BJ (cell line): Measurements from ENCODE around the gene CLASP1. TPM values are rescaled to one million over a fixed set of nuclear protein-coding genes. Genes with fewer than 3 reads are reported as not detected.
A peak's percentile ranks its signal among the peaks of the same experiment; 100 is the strongest.

Experiments used
- CTCF ChIA-PET: fragments of 350-600 bp; formaldehyde crosslinking; extraction: SDS; loops from one replicate; lab custom pipeline; 2021; ENCODE audit warnings: antibody characterized with exemption, inconsistent platforms; lab: Yijun Ruan, JAX
- POLR2A ChIA-PET: fragments of 300-600 bp; sonication (Branson Sonifier 250); formaldehyde crosslinking; extraction: SDS; loops from one replicate; lab custom pipeline; 2021; ENCODE audit warnings: antibody characterized with exemption; lab: Charles Lee
- DNase-seq: peaks from one replicate; pipeline ENCODE4 v3.0.0-alpha.2; 2011; ENCODE audit warnings: low read depth
- H3K27me3 ChIP-seq: 2 replicates; pipeline ENCODE4 v1.6.0; 2011; ENCODE audit warnings: low read length; ENCODE audit not compliant: control insufficient read depth, insufficient read depth
- H3K36me3 ChIP-seq: 2 replicates; pipeline ENCODE4 v1.5.1; 2011; ENCODE audit warnings: low read length; ENCODE audit not compliant: control insufficient read depth, insufficient read depth
- H3K4me3 ChIP-seq: 2 replicates; pipeline ENCODE4 v1.5.1; 2011; ENCODE audit warnings: low read depth, mild to moderate bottlenecking, control low read depth, low read length
- CTCF ChIP-seq: IDR thresholded peaks from 2 replicates; pipeline ENCODE4 v1.5.1; 2011; ENCODE audit warnings: low read depth, mild to moderate bottlenecking, control low read depth, inconsistent platforms, low read length, moderate library complexity; ENCODE audit not compliant: insufficient read depth
- polyA plus RNA-seq: library from polyadenylated mRNA; depleted of rRNA; stranded (reverse); fragments of >200 nt; gene quantifications from 2 replicates; pipeline ENCODE4 v1.2.3, GENCODE V29; 2011

The CLASP1 gene
- polyA plus RNA-seq, 1 experiment = 7.1 TPM

- no peaks in the 10 kb centered on the region for H3K36me3 ChIP-seq
- H3K27me3 ChIP-seq = no peaks in the 10 kb centered on the region
- H3K4me3 ChIP-seq = no peak overlapping the region
- CTCF ChIA-PET = interaction anchor here (0.8 to 1.1 kb wide), 3 partner anchors 10 to 73 kb away, joined by 3 to 4 read pairs (median 3); no protein-coding TSS in a partner anchor
- DNase-seq = no peak
- POLR2A ChIA-PET = interaction anchor here (0.6 kb wide), 1 partner anchor 28 kb away, joined by 6 read pairs; no protein-coding TSS in a partner anchor
- no peak for TF ChIP-seq CTCF
Measured at GRCh38 chr2:121475811-121476571, 173.3 kb downstream of the CLASP1 start.

DNA sequence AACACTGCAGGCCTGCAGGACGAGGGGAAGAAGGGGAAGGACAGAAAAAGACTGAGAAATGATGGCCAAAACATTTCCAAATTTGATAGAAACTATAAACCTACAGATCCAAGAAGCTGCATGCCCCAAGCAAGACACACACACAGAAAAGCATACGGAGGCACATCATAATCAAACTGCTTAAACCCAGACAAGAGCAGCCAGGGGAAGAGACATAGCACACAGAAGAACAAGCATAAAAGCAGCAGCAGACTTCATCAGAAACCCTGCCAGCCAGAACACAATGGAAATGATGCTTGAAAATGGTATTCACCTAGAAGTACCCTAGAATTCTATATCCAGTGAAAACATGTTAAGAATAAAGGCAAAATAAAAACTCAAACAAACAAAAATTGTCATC, 175.8 kb downstream of the CLASP1 start:
- no peak for TF ChIP-seq CTCF
- ChIA-PET POLR2A (no interaction called here), CTCF (no interaction called here)
- no peak overlapping the region for H3K4me3 ChIP-seq
- H3K36me3 ChIP-seq = peaks cover 10% of the 10 kb centered on the region
- no peak for DNase-seq
- no peaks in the 10 kb centered on the region for H3K27me3 ChIP-seq

DNA sequence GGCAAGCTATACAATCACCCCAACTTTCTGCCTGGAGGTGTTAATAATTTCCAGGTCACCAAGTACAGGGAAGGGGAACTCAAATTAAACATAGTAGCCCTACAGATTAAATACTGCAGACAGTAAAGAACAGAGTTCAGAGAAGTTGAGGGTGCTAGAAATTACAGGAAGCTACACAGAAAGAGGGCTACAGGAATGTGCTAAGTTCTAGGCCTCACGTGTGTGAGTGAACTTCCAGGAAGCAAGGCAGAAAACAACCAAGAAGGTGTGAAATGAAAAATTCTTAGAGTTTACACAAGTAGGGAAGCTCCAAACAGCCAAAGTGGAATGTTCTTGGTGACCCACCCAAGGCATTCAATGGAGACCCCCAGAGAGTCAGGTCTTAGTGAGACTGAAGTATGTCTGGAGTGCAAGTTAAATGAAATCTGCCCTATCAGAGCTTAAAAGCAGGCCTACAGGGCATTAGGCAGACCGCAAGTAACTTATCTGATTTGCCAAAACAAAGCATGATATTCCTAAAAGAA, 176.7 kb downstream of the CLASP1 start:
- no peak for TF ChIP-seq CTCF
- H3K4me3 ChIP-seq = no peak overlapping the region
- DNase-seq = no peak
- H3K36me3 ChIP-seq = peaks cover 10% of the 10 kb centered on the region
- CTCF ChIA-PET = interaction anchor here (1.0 to 1.7 kb wide), 4 partner anchors 10 to 58 kb away, joined by 3 to 4 read pairs (median 4); partner anchors contain the start of gene RNU4ATAC
- POLR2A ChIA-PET = no interaction called here
- H3K27me3 ChIP-seq = no peaks in the 10 kb centered on the region

GRCh38 chr2:121471532-121472469, 177.5 kb downstream of the CLASP1 start:
- H3K4me3 ChIP-seq = no peak overlapping the region
- POLR2A ChIA-PET = no interaction called here
- CTCF ChIA-PET = interaction anchor here (1.0 to 1.7 kb wide), 4 partner anchors 9 to 59 kb away, joined by 3 to 4 read pairs (median 4); partner anchors contain the start of gene RNU4ATAC

More at GRCh38 chr2:121471532-121472469, 177.5 kb downstream of the CLASP1 start:
- DNase-seq = peak; percentile 49
- Histone ChIP-seq H3K36me3 (peaks cover 10% of the 10 kb centered on the region), H3K27me3 (no peaks in the 10 kb centered on the region)
- TF ChIP-seq CTCF = no peak
